Neural crest cell (in vitro differentiated cells): ENCODE results near the gene EPN3. TPM values are rescaled to one million over a fixed set of nuclear protein-coding genes. Genes with fewer than 3 reads are reported as not detected.

Experiments
- DNase-seq: peaks from one replicate; pipeline ENCODE4 v3.0.0; 2021; ENCODE audit warnings: low read depth, mixed read lengths, low spot score
- H3K27ac Mint-ChIP-seq: one replicate; pipeline ENCODE4 v1.8.0; 2021; ENCODE audit warnings: mild to moderate bottlenecking, mixed read lengths; ENCODE audit not compliant: unreplicated experiment
- H3K27me3 Mint-ChIP-seq: 2 replicates; pipeline ENCODE4 v1.8.0; 2021; ENCODE audit warnings: low read depth, mild to moderate bottlenecking, mixed read lengths
- H3K36me3 Mint-ChIP-seq: 2 replicates; pipeline ENCODE4 v1.8.0; 2021; ENCODE audit warnings: low read depth, mild to moderate bottlenecking, mixed read lengths
- H3K4me1 Mint-ChIP-seq: 2 replicates; pipeline ENCODE4 v1.8.0; 2021; ENCODE audit warnings: mixed read lengths
- H3K4me3 Mint-ChIP-seq: one replicate; pipeline ENCODE4 v1.8.0; 2021; ENCODE audit warnings: mild to moderate bottlenecking, mixed read lengths
- H3K9me3 Mint-ChIP-seq: 2 replicates; pipeline ENCODE4 v1.8.0; 2021; ENCODE audit warnings: mixed read lengths
- total RNA-seq: library from RNA; stranded (reverse); gene quantifications from 2 replicates; pipeline ENCODE4 v1.2.1, GENCODE V29; 2021
- TF ChIP-seq, protein P1 (sequence below): fragments of 200-600 bp; sonication (generic); conservative IDR thresholded peaks from 2 replicates; pipeline ENCODE4 v1.5.0; 2021; ENCODE audit warnings: antibody characterized with exemption, mild to moderate bottlenecking

EPN3 gene
- total RNA-seq, 1 donor from 2014 or later: not detected

DNA sequence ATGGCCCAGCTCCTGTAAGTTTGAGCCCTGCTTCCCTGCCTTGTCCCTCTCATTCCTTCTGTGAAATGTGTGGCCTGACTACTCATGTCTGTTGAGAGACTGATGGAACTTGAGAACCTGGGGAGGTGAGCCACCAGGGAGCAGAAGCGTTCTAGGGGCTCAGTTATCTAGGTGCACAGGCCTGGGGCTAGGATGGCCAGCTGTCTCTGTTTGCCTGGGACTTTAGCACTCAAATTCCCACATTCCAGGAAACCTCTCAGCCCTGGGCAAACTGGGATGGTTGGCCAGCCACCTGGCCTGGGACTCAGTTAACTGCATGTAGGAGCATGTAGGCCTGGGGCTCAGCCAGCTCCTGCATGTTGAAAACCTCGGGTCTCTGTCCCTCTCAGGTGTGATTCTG, 9.3 kb upstream of the EPN3 start:
- Mint-ChIP-seq H3K27ac (no peak overlapping the region), H3K4me3 (no peak overlapping the region), H3K9me3 (no peaks in the 10 kb centered on the region), H3K36me3 (no peaks in the 10 kb centered on the region), H3K4me1 (peaks cover 3% of the 10 kb centered on the region), H3K27me3 (no peaks in the 10 kb centered on the region)
- no peak for DNase-seq
- TF ChIP-seq, protein P1, sequence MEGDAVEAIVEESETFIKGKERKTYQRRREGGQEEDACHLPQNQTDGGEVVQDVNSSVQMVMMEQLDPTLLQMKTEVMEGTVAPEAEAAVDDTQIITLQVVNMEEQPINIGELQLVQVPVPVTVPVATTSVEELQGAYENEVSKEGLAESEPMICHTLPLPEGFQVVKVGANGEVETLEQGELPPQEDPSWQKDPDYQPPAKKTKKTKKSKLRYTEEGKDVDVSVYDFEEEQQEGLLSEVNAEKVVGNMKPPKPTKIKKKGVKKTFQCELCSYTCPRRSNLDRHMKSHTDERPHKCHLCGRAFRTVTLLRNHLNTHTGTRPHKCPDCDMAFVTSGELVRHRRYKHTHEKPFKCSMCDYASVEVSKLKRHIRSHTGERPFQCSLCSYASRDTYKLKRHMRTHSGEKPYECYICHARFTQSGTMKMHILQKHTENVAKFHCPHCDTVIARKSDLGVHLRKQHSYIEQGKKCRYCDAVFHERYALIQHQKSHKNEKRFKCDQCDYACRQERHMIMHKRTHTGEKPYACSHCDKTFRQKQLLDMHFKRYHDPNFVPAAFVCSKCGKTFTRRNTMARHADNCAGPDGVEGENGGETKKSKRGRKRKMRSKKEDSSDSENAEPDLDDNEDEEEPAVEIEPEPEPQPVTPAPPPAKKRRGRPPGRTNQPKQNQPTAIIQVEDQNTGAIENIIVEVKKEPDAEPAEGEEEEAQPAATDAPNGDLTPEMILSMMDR: no peak

GRCh38 chr17:50524838-50525237, 7.7 kb upstream of the EPN3 start:
- Mint-ChIP-seq H3K9me3 (no peaks in the 10 kb centered on the region), H3K36me3 (no peaks in the 10 kb centered on the region), H3K27me3 (peaks cover 10% of the 10 kb centered on the region), H3K4me1 (no peaks in the 10 kb centered on the region), H3K4me3 (no peak overlapping the region), H3K27ac (no peak overlapping the region)
- TF ChIP-seq, protein P1: no peak
- no peak for DNase-seq

DNA sequence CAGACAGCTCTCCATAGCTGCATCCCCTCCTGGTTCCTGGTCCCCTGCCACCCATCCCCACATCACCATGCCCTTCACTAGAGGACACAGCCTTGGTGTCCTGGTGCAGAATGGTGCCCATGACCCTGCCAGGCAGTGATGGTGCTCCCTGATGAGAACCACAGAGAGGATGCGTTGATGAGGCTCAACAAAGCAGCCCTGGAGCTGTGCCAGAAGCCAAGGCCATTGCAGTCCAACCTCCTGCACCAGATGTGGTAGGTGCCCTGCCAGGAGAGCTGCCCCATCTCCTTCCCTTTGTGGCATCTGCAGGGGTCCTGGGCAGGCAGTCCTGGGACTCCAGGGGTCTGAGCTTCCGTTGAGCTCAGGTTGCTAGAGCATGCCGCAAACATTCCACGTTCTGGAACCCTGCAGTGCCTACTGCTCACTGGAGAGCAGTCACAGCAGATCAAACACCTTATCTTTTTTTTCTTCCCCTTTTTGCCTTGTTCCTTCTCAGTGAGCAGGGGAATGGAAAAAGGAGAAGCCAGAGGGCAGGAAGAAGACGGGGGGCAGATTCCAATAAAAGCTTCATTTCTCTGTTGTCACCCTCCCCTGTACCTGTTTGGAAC, 5.3 kb upstream of the EPN3 start:
- H3K27me3 Mint-ChIP-seq: peaks cover 33% of the 10 kb centered on the region
- TF ChIP-seq, protein P1: no peak
- H3K36me3 Mint-ChIP-seq: no peaks in the 10 kb centered on the region
- no peaks in the 10 kb centered on the region for H3K4me1 Mint-ChIP-seq
- H3K4me3 Mint-ChIP-seq: no peak overlapping the region
- no peak overlapping the region for H3K27ac Mint-ChIP-seq
- H3K9me3 Mint-ChIP-seq: no peaks in the 10 kb centered on the region
- no peak for DNase-seq

DNA sequence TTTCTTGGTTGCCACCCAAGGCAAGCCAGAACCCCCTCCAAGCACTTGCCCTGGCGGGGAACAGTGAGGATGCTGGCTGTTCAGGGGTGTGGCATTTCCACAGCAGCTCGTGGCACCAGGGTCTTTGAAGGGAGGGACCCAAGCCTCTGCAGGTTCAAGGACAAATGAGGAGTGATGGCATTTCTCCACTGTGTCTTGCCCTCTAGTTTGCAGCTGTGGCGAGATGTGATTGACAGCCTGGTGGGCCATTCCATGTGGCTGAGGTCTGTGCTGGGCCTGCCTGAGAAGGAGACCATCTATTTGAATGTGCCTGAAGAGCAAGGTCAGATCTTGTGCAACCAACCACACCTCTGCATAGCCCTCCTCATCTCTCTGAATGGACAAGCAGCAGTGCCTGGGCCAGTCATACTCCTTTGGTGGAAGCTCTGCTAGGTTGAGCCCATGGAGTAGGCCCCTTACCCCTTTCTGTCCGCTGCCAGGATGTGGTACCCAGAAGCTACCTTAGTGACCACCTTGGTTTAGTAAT, 4.5 kb upstream of the EPN3 start:
- H3K36me3 Mint-ChIP-seq: no peaks in the 10 kb centered on the region

GRCh38 chr17:50529849-50530248, 2.7 kb upstream of the EPN3 start:
- no peak overlapping the region for H3K27ac Mint-ChIP-seq
- no peak for DNase-seq
- H3K4me3 Mint-ChIP-seq: no peak overlapping the region
- no peaks in the 10 kb centered on the region for H3K36me3 Mint-ChIP-seq
- H3K9me3 Mint-ChIP-seq: no peaks in the 10 kb centered on the region
- H3K4me1 Mint-ChIP-seq: peaks cover 11% of the 10 kb centered on the region
- TF ChIP-seq, protein P1: no peak
- peaks cover 58% of the 10 kb centered on the region for H3K27me3 Mint-ChIP-seq

More for the DNA sequence above, 4.5 kb upstream of the EPN3 start:
- no peak for DNase-seq
- peaks cover 40% of the 10 kb centered on the region for H3K27me3 Mint-ChIP-seq
- H3K27ac Mint-ChIP-seq: no peak overlapping the region
- H3K9me3 Mint-ChIP-seq: no peaks in the 10 kb centered on the region
- no peak overlapping the region for H3K4me3 Mint-ChIP-seq
- peaks cover 1% of the 10 kb centered on the region for H3K4me1 Mint-ChIP-seq
- TF ChIP-seq, protein P1: no peak
